K562 (cell line): ENCODE measurements around the gene OLFM3. TPM values are rescaled to one million over a fixed set of nuclear protein-coding genes. Genes with fewer than 3 reads are reported as not detected.

Experiments used
- ATAC-seq: fragments of 200-7000 bp; cut with Tn5 transposase; 3 replicates; pipeline ENCODE4 v1.9.1; 2020; ENCODE audit warnings: moderate library complexity
- BruUV-seq: library from RNA; stranded (reverse); fragments of 400-500 nt; replicated peaks from 2 replicates; lab custom pipeline; 2021; lab: Mats Ljungman, UMichigan
- CTCF ChIA-PET: fragments of 300-600 bp; formaldehyde crosslinking; extraction: SDS; loops from one replicate; lab custom pipeline; 2021; ENCODE audit warnings: low intra/inter-chr PET ratio; lab: Yijun Ruan, JAX
- POLR2A ChIA-PET: fragments of 300-600, 350-650 bp; sonication (Branson Sonifier 250); formaldehyde crosslinking; extraction: SDS; loops from one replicate; lab custom pipeline; 2021; ENCODE audit warnings: antibody characterized with exemption, inconsistent platforms; lab: Yijun Ruan, JAX
- DNase-seq, 4 experiments: peaks; one replicate each; pipeline versions ENCODE4 v3.0.0 to v3.0.0-alpha.2; 2011 to 2018; ENCODE audit warnings: low spot score in 3 of 4, mixed read lengths in 3 of 4; ENCODE audit errors: extremely low read depth in 1 of 4
- FAIRE-seq: peaks from 2 replicates; lab custom pipeline; 2011; peaks lifted over from hg19 to GRCh38; lab: Jason Lieb, UNC
- H2AFZ ChIP-seq: 2 replicates; pipeline ENCODE4 v1.6.0; 2011; ENCODE audit warnings: low read depth, low read length, control low read depth, inconsistent platforms
- H3K27ac ChIP-seq: fragments of 200-600 bp; 3 replicates; pipeline ENCODE4 v1.8.0; 2011; ENCODE audit warnings: low read depth, mild to moderate bottlenecking, control low read depth, inconsistent platforms, low read length, moderate library complexity, mixed read lengths; ENCODE audit errors: extremely low read depth
- H3K27me3 ChIP-seq, 2 experiments: fragments of 300-600 bp in 1 of 2; 2 replicates in 1 of 2; 3 replicates in 1 of 2; pipeline versions ENCODE4 v1.6.0 to v1.8.0; 2011; ENCODE audit warnings: inconsistent platforms in 2 of 2, low read length in 2 of 2, mild to moderate bottlenecking in 1 of 2, mixed read lengths in 1 of 2, moderate library complexity in 1 of 2; ENCODE audit not compliant: control insufficient read depth in 2 of 2, insufficient read depth in 2 of 2
- H3K36me3 ChIP-seq: fragments of 300-600 bp; 3 replicates; pipeline ENCODE4 v1.8.0; 2011; ENCODE audit warnings: mild to moderate bottlenecking, low read length, inconsistent platforms; ENCODE audit not compliant: control insufficient read depth, insufficient read depth
- H3K4me1 ChIP-seq, 2 experiments: fragments of 200-600 bp in 1 of 2; replicated peaks in 1 of 2; 2 replicates in 1 of 2; 3 replicates in 1 of 2; pipeline versions ENCODE4 v1.5.1 to v1.8.0; 2011; ENCODE audit warnings: inconsistent platforms in 2 of 2, low read length in 2 of 2, mild to moderate bottlenecking in 1 of 2, mixed read lengths in 1 of 2, moderate library complexity in 1 of 2; ENCODE audit not compliant: control insufficient read depth in 2 of 2, insufficient read depth in 2 of 2
- H3K4me2 ChIP-seq: 2 replicates; pipeline ENCODE4 v1.6.1; 2011; ENCODE audit warnings: low read length, control low read depth, inconsistent platforms, mixed read lengths; ENCODE audit not compliant: insufficient read depth
- H3K4me3 ChIP-seq: fragments of 200-600 bp; sonication (generic), shearing (Covaris generic); 2 replicates; pipeline ENCODE4 v1.5.1; 2016; ENCODE audit warnings: control low read depth, inconsistent platforms
- H3K79me2 ChIP-seq: fragments of 200-600 bp; 3 replicates; pipeline ENCODE4 v1.8.0; 2011; ENCODE audit warnings: low read length, inconsistent platforms; ENCODE audit not compliant: control insufficient read depth, insufficient read depth
- H3K9ac ChIP-seq, 2 experiments: 2 replicates each; pipeline versions ENCODE4 v1.6.0 to v1.6.1; 2011; ENCODE audit warnings: low read depth in 2 of 2, low read length in 2 of 2, control low read depth in 1 of 2, inconsistent platforms in 1 of 2, mild to moderate bottlenecking in 1 of 2, mixed read lengths in 1 of 2; ENCODE audit not compliant: insufficient read depth in 1 of 2
- H3K9me1 ChIP-seq: one replicate; pipeline ENCODE4 v1.6.0; 2011; ENCODE audit warnings: inconsistent platforms, mild to moderate bottlenecking, low read length, moderate library complexity; ENCODE audit not compliant: control insufficient read depth, insufficient read depth
- H3K9me3 ChIP-seq: replicated peaks from 2 replicates; pipeline ENCODE4 v1.5.1; 2011; ENCODE audit warnings: low read depth, low read length, inconsistent platforms; ENCODE audit not compliant: control insufficient read depth, insufficient read depth
- H4K20me1 ChIP-seq: replicated peaks from 2 replicates; pipeline ENCODE4 v1.6.1; 2011; ENCODE audit warnings: low read length, inconsistent platforms, mixed read lengths; ENCODE audit not compliant: control insufficient read depth, insufficient read depth
- ARID3B ChIP-seq: fragments of 250-450 bp; sonication (Bioruptor Pico); IDR thresholded peaks from 2 replicates; pipeline ENCODE4 v1.4.0; 2020; ENCODE audit warnings: borderline replicate concordance
- ELF4 ChIP-seq: fragments of 450-650 bp; formaldehyde crosslinking; IDR thresholded peaks from 2 replicates; pipeline ENCODE4 v1.4.0; 2022; ENCODE audit warnings: missing genetic modification characterization
- EP300 ChIP-seq: IDR thresholded peaks from 2 replicates; pipeline ENCODE4 v1.6.1; 2012; ENCODE audit warnings: low read length, improper control_type of control experiment
- ETV1 ChIP-seq: fragments of 450-650 bp; conservative IDR thresholded peaks from 2 replicates; pipeline ENCODE4 v1.6.1; 2016; ENCODE audit warnings: missing genetic modification characterization, control low read depth, low read depth, missing compliant biosample characterization
- NFYB ChIP-seq: IDR thresholded peaks from 2 replicates; pipeline ENCODE4 v1.6.1; 2011; ENCODE audit warnings: mild to moderate bottlenecking, moderate library complexity; ENCODE audit not compliant: insufficient read length; ENCODE audit errors: extremely low read depth
- NRF1 ChIP-seq, 2 experiments: fragments of 450-650 bp; IDR thresholded peaks in 1 of 2; conservative IDR thresholded peaks in 1 of 2; 2 replicates each; pipeline ENCODE4 v1.6.1; 2014; ENCODE audit warnings: mild to moderate bottlenecking in 2 of 2
- PCBP2 ChIP-seq: fragments of 200-400 bp; formaldehyde crosslinking; IDR thresholded peaks from 2 replicates; pipeline ENCODE4 v1.6.1; 2018; ENCODE audit warnings: low read length, low read depth, mild to moderate bottlenecking, moderate library complexity; ENCODE audit not compliant: poor library complexity, severe bottlenecking
- RUNX1 ChIP-seq: sonication (generic); IDR thresholded peaks from 2 replicates; pipeline ENCODE4 v1.6.1; 2016; ENCODE audit warnings: antibody characterized with exemption, low read depth
- SNRNP70 ChIP-seq: fragments of 200-400 bp; formaldehyde crosslinking; optimal IDR thresholded peaks from 2 replicates; pipeline ENCODE3; 2017; ENCODE audit warnings: low read depth, low read length
- TAL1 ChIP-seq: fragments of 450-650 bp; IDR thresholded peaks from 2 replicates; pipeline ENCODE4 v1.6.1; 2016; ENCODE audit warnings: mild to moderate bottlenecking
- WGBS: fragments of 100-300 bp; shearing (Covaris generic); methylation state at CpG from one replicate; pipeline ENCODE4 v1.1.6; 2016; ENCODE audit warnings: low coverage, mixed read lengths; ENCODE audit not compliant: insufficient coverage; ENCODE audit errors: missing lambda C conversion rate; 5-methylcytosine and 5-hydroxymethylcytosine counted together
- in situ Hi-C: fragments of 300-500 bp; cut with MboI; formaldehyde crosslinking; loops from 4 replicates; pipeline ENCODE4 v1.15.0; 2018; ENCODE audit warnings: inconsistent platforms, mixed read lengths
- intact Hi-C: fragments of 100-400 bp; cut with micrococcal nuclease; formaldehyde crosslinking; loops from 2 replicates; pipeline ENCODE4 v1.14.2; 2022
- polyA plus RNA-seq, 8 experiments: library from polyadenylated mRNA; depleted of rRNA in 4 of 8; stranded (reverse) in 5 of 8; unstranded in 3 of 8; fragments of >200 nt; fragmentation: Nextera tagmentation in 2 of 8; fragmentation: Illumina TruSeq in 1 of 8; extraction: Ambion mirVana in 2 of 8; extraction: Trizol in 1 of 8; gene quantifications; 2 replicates each; pipeline versions ENCODE4 v1.2.1 to v1.2.3, GENCODE V29; 2011 to 2014; ENCODE audit warnings: inconsistent platforms in 1 of 8, missing spikeins in 1 of 8
- total RNA-seq, 7 experiments: library from RNA; depleted of rRNA in 6 of 7; stranded (reverse); fragments of >200 nt in 6 of 7; fragmentation: Illumina TruSeq in 2 of 7; extraction: Trizol in 2 of 7; gene quantifications; 2 replicates each; pipeline versions ENCODE4 v1.2.1 to v1.2.3, GENCODE V29; 2011 to 2021; ENCODE audit warnings: low replicate concordance in 1 of 7

The OLFM3 gene
- total and polyA plus RNA-seq, 9 of the 15 experiments (the other 6 are each of a cell fraction or from before 2014, with no cell fraction given): 0.07 TPM; not detected in 8

- Histone ChIP-seq H3K27me3 (no peaks in the 10 kb centered on the region), H3K79me2 (no peaks in the 10 kb centered on the region), H3K36me3 (no peaks in the 10 kb centered on the region), H3K9ac (no peak overlapping the region), H3K4me2 (no peak overlapping the region), H3K9me3 (no peaks in the 10 kb centered on the region), H3K27ac (no peak overlapping the region), H4K20me1 (no peaks in the 10 kb centered on the region), H2AFZ (no peak overlapping the region), H3K4me1 (no peaks in the 10 kb centered on the region), H3K4me3 (no peak overlapping the region), H3K9me1 (no peaks in the 10 kb centered on the region)
- POLR2A ChIA-PET: no interaction called here
- ATAC-seq (no peak), FAIRE-seq (no peak), DNase-seq (no peak)
- CTCF ChIA-PET: no interaction called here
- no TSS peak for BruUV-seq
- in situ Hi-C loops (no loop called here), intact Hi-C loops (no loop called here)
- WGBS: 0% methylated on average over 2 of the region's 2 CpGs
- TF ChIP-seq TAL1 (no peak), ETV1 (no peak), ARID3B (CRISPR knock-in tag) (no peak), PCBP2 (no peak), SNRNP70 (no peak), NRF1 (conservative IDR thresholded peaks at IDR 0.05 in 1 of 2, IDR thresholded peaks at IDR 0.05 in 1 of 2) (no peak), NFYB (no peak), ELF4 (no peak), EP300 (no peak), RUNX1 (no peak)
These were observed 49.0 kb upstream of the OLFM3 start for GRCh38 chr1:102045752-102046151.
